ENCODE measurements around the gene PWP2.
"Not testable (repeated sequence)": the region's sequence is repeated elsewhere in the genome, so short reads cannot be mapped to it uniquely, and the experiment has no call there.

DNA sequence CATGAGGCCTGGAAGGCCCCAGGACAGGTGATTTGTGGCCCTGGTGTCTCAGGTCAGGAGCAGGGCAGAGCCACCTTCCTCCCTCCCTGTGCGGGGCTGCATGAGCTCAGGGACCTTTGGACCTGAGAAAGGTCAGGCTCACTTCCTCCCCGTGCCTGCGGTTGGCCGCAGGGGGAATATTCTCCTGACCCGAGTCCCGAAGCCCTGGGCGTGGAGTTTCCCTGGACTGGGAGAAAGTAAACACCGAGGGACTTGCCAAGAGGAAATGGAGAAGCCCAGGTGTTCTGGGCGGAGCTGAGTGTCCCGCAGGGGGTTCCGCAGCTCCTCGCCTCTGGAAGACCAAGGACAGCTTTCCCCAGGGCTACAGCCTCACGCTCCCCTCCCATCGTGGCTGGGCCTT, 68.9 kb downstream of the PWP2 start:
- TF ChIP-seq, protein P1, sequence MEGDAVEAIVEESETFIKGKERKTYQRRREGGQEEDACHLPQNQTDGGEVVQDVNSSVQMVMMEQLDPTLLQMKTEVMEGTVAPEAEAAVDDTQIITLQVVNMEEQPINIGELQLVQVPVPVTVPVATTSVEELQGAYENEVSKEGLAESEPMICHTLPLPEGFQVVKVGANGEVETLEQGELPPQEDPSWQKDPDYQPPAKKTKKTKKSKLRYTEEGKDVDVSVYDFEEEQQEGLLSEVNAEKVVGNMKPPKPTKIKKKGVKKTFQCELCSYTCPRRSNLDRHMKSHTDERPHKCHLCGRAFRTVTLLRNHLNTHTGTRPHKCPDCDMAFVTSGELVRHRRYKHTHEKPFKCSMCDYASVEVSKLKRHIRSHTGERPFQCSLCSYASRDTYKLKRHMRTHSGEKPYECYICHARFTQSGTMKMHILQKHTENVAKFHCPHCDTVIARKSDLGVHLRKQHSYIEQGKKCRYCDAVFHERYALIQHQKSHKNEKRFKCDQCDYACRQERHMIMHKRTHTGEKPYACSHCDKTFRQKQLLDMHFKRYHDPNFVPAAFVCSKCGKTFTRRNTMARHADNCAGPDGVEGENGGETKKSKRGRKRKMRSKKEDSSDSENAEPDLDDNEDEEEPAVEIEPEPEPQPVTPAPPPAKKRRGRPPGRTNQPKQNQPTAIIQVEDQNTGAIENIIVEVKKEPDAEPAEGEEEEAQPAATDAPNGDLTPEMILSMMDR (IDR thresholded peaks at IDR 0.05), result not testable (repeated sequence)
- TF ChIP-seq POLR2A, POLR2AphosphoS5 (IDR thresholded peaks at IDR 0.05): not testable (repeated sequence)
